ENCODE data around the gene SCYL1.

Gene SCYL1

GRCh38 chr11:65572356-65573051, 47.6 kb downstream of the SCYL1 start, which contains the start of gene FAM89B:
FAM89B (plus strand) TSS chr11:65572538; CDS start chr11:65572670, 132 bp downstream.
- H3K4me3 ChIP-seq (ENCODE audit: low read depth, low read length), result peak within 1 kb of the TSS; percentile 91
- TF ChIP-seq CTCF (IDR thresholded peaks at IDR 0.05; ENCODE audit: low read depth, low read length, missing control alignments), result no peak
- in situ Hi-C loops (cut with HindIII; ENCODE audit: low sequenced_read_pairs), result no loop called here
- peak; percentile 66 for DNase-seq (ENCODE audit: low read depth)

GRCh38 chr11:65573391-65574079, 48.7 kb downstream of the SCYL1 start:
- TF ChIP-seq CTCF (IDR thresholded peaks at IDR 0.05; ENCODE audit: low read depth, low read length, missing control alignments), result no peak
- peak overlapping the region; percentile 91 for H3K4me3 ChIP-seq (ENCODE audit: low read depth, low read length)
- in situ Hi-C loops (cut with HindIII; ENCODE audit: low sequenced_read_pairs), result no loop called here
- DNase-seq (ENCODE audit: low read depth), result no peak

- DNase-seq (ENCODE audit: low read depth), result peak; percentile 79
- in situ Hi-C loops (cut with HindIII; ENCODE audit: low sequenced_read_pairs), result no loop called here
- peak; percentile 59 for TF ChIP-seq CTCF (IDR thresholded peaks at IDR 0.05; ENCODE audit: low read depth, low read length, missing control alignments)
These were observed 49.4 kb downstream of the SCYL1 start for GRCh38 chr11:65574109-65574810.

GRCh38 chr11:65574811-65575567, 50.1 kb downstream of the SCYL1 start:
- peak overlapping the region; percentile 91 for H3K4me3 ChIP-seq (ENCODE audit: low read depth, low read length)
- in situ Hi-C loops (cut with HindIII; ENCODE audit: low sequenced_read_pairs), result no loop called here
- no peak for DNase-seq (ENCODE audit: low read depth)
- TF ChIP-seq CTCF (IDR thresholded peaks at IDR 0.05; ENCODE audit: low read depth, low read length, missing control alignments), result no peak

More at GRCh38 chr11:65574109-65574810, 49.4 kb downstream of the SCYL1 start:
- peak overlapping the region; percentile 91 for H3K4me3 ChIP-seq (ENCODE audit: low read depth, low read length)

GRCh38 chr11:65575568-65576231, 50.8 kb downstream of the SCYL1 start, which contains the start of gene EHBP1L1:
EHBP1L1 (plus strand) TSS chr11:65576053; CDS start chr11:65576303, 250 bp downstream.
- TF ChIP-seq CTCF (IDR thresholded peaks at IDR 0.05; ENCODE audit: low read depth, low read length, missing control alignments), result no peak
- no peak for DNase-seq (ENCODE audit: low read depth)
- in situ Hi-C loops (cut with HindIII; ENCODE audit: low sequenced_read_pairs), result no loop called here
- H3K4me3 ChIP-seq (ENCODE audit: low read depth, low read length), result peak within 1 kb of the TSS; percentile 91

Data from astrocyte of the cerebellum (primary cell).